ENCODE results near the gene VILL. TPM values are rescaled to one million over a fixed set of nuclear protein-coding genes. Genes with fewer than 3 reads are reported as not detected.

Gene VILL
- total and polyA plus RNA-seq, 4 donors, result 0.88 to 3.5 (median 1.6) TPM

- WGBS, result 22% methylated on average over 1 of the region's 1 CpG
- H3K27ac ChIP-seq (ENCODE audit: low read depth in 1 of 2, low read length in 2 of 2), result no peak overlapping the region
- H3K4me3 ChIP-seq (ENCODE audit: low read depth in 1 of 3, low read length in 3 of 3), result no peak overlapping the region
- H3K27me3 ChIP-seq (ENCODE audit: control insufficient read depth in 4 of 4, insufficient read depth in 4 of 4, low read length in 3 of 4), result no peaks in the 10 kb centered on the region
- H3K36me3 ChIP-seq (ENCODE audit: control insufficient read depth in 4 of 4, insufficient read depth in 3 of 4, low read depth in 1 of 4, low read length in 3 of 4), result peaks cover 0 to 11% (median 0%) of the 10 kb centered on the region in 4 donors
- H3K9me3 ChIP-seq (ENCODE audit: control insufficient read depth in 4 of 4, low read length in 3 of 4), result no peaks in the 10 kb centered on the region
- peaks cover 6 to 26% (median 15%) of the 10 kb centered on the region in 4 donors for H3K4me1 ChIP-seq (ENCODE audit: control insufficient read depth in 4 of 4, insufficient read depth in 4 of 4, low read length in 3 of 4)
- H3K9ac ChIP-seq (ENCODE audit: low read depth in 1 of 2, low read length in 2 of 2), result no peak overlapping the region
- no peak for TF ChIP-seq FOXA2 (IDR thresholded peaks at IDR 0.05)
- no peak for TF ChIP-seq FOXA1 (IDR thresholded peaks at IDR 0.05)
- no peak for TF ChIP-seq YY1 (IDR thresholded peaks at IDR 0.05)
- no peak for TF ChIP-seq SP1 (IDR thresholded peaks at IDR 0.05)
- TF ChIP-seq RAD21 (IDR thresholded peaks at IDR 0.05), result no peak
- TF ChIP-seq HNF4A (conservative IDR thresholded peaks at IDR 0.05), result no peak
- DNase-seq (ENCODE audit: low spot score), result no peak
Observed at GRCh38 chr3:37982331-37982730, 8.3 kb upstream of the VILL start.

GRCh38 chr3:37984051-37984450, 6.5 kb upstream of the VILL start:
- no peak overlapping the region for H3K9ac ChIP-seq (ENCODE audit: low read depth in 1 of 2, low read length in 2 of 2)
- H3K27ac ChIP-seq (ENCODE audit: low read depth in 1 of 2, low read length in 2 of 2), result no peak overlapping the region
- 81% methylated on average over 7 of the region's 7 CpGs for WGBS
- no peaks in the 10 kb centered on the region for H3K27me3 ChIP-seq (ENCODE audit: control insufficient read depth in 4 of 4, insufficient read depth in 4 of 4, low read length in 3 of 4)
- no peak overlapping the region for H3K4me3 ChIP-seq (ENCODE audit: low read depth in 1 of 3, low read length in 3 of 3)
- no peaks in the 10 kb centered on the region for H3K9me3 ChIP-seq (ENCODE audit: control insufficient read depth in 4 of 4, low read length in 3 of 4)
- no peak for TF ChIP-seq GABPA (IDR thresholded peaks at IDR 0.05 in 1 of 2, conservative IDR thresholded peaks at IDR 0.05 in 1 of 2)
- no peak for TF ChIP-seq RXRA (IDR thresholded peaks at IDR 0.05)
- no peak for TF ChIP-seq YY1 (IDR thresholded peaks at IDR 0.05)
- no peak for TF ChIP-seq HNF4A (conservative IDR thresholded peaks at IDR 0.05)
- no peak for TF ChIP-seq JUND (IDR thresholded peaks at IDR 0.05)
- TF ChIP-seq ATF3 (IDR thresholded peaks at IDR 0.05), result no peak
- H3K4me1 ChIP-seq (ENCODE audit: control insufficient read depth in 4 of 4, insufficient read depth in 4 of 4, low read length in 3 of 4), result peaks cover 6 to 26% (median 15%) of the 10 kb centered on the region in 4 donors
- H3K36me3 ChIP-seq (ENCODE audit: control insufficient read depth in 4 of 4, insufficient read depth in 3 of 4, low read depth in 1 of 4, low read length in 3 of 4), result peaks cover 0 to 11% (median 0%) of the 10 kb centered on the region in 4 donors
- no peak for DNase-seq (ENCODE audit: low spot score)

GRCh38 chr3:37984596-37984995, 6.0 kb upstream of the VILL start:
- Histone ChIP-seq H3K4me1 (ENCODE audit: control insufficient read depth in 4 of 4, insufficient read depth in 4 of 4, low read length in 3 of 4) (peaks cover 6 to 24% (median 14%) of the 10 kb centered on the region in 4 donors), H3K36me3 (ENCODE audit: control insufficient read depth in 4 of 4, insufficient read depth in 3 of 4, low read depth in 1 of 4, low read length in 3 of 4) (peaks cover 0 to 11% (median 0%) of the 10 kb centered on the region in 4 donors), H3K9ac (ENCODE audit: low read depth in 1 of 2, low read length in 2 of 2) (no peak overlapping the region), H3K27me3 (ENCODE audit: control insufficient read depth in 4 of 4, insufficient read depth in 4 of 4, low read length in 3 of 4) (no peaks in the 10 kb centered on the region), H3K9me3 (ENCODE audit: control insufficient read depth in 4 of 4, low read length in 3 of 4) (no peaks in the 10 kb centered on the region), H3K27ac (ENCODE audit: low read depth in 1 of 2, low read length in 2 of 2) (no peak overlapping the region), H3K4me3 (ENCODE audit: low read depth in 1 of 3, low read length in 3 of 3) (no peak overlapping the region)
- TF ChIP-seq YY1 (IDR thresholded peaks at IDR 0.05) (no peak), SP1 (IDR thresholded peaks at IDR 0.05) (no peak), GABPA (IDR thresholded peaks at IDR 0.05 in 1 of 2, conservative IDR thresholded peaks at IDR 0.05 in 1 of 2) (no peak), ATF3 (IDR thresholded peaks at IDR 0.05) (no peak), EGR1 (IDR thresholded peaks at IDR 0.05; ENCODE audit: low read depth in 2 of 2) (no peak), ZBTB33 (IDR thresholded peaks at IDR 0.05) (no peak), JUND (IDR thresholded peaks at IDR 0.05) (no peak), REST (IDR thresholded peaks at IDR 0.05) (no peak), FOXA1 (IDR thresholded peaks at IDR 0.05) (no peak), MAX (IDR thresholded peaks at IDR 0.05) (no peak), RXRA (IDR thresholded peaks at IDR 0.05) (no peak), FOXA2 (IDR thresholded peaks at IDR 0.05) (no peak), HNF4A (conservative IDR thresholded peaks at IDR 0.05) (no peak), CTCF (IDR thresholded peaks at IDR 0.05; ENCODE audit: low read depth, low read length, missing input control) (no peak), HNF4G (IDR thresholded peaks at IDR 0.05) (no peak), RAD21 (IDR thresholded peaks at IDR 0.05) (no peak), TAF1 (conservative IDR thresholded peaks at IDR 0.05) (no peak), NR2F2 (IDR thresholded peaks at IDR 0.05) (no peak)
- DNase-seq (ENCODE audit: low spot score), result no peak
- WGBS, result 94% methylated on average over 7 of the region's 7 CpGs

Data from liver (tissue), 9 donors.